A673 (cell line): ENCODE measurements around the gene PDCL3. TPM values are rescaled to one million over a fixed set of nuclear protein-coding genes. Genes with fewer than 3 reads are reported as not detected.

Experiments used
- BruUV-seq: library from RNA; stranded (reverse); fragments of 400-500 nt; replicated peaks from 2 replicates; lab custom pipeline; 2021; lab: Mats Ljungman, UMichigan
- CTCF ChIA-PET: fragments of 300-600 bp; sonication (Branson Sonifier 250); formaldehyde crosslinking; loops from one replicate; lab custom pipeline; 2022; ENCODE audit warnings: antibody characterized with exemption; lab: Charles Lee
- POLR2A ChIA-PET: fragments of 300-600 bp; sonication (Branson Sonifier 250); formaldehyde crosslinking; loops from one replicate; lab custom pipeline; 2022; ENCODE audit warnings: antibody characterized with exemption; ENCODE audit not compliant: low non-redundant PET; lab: Charles Lee
- DNase-seq: peaks from one replicate; pipeline ENCODE4 v3.0.0-alpha.2; 2015; ENCODE audit warnings: low spot score
- H3K27ac ChIP-seq: fragments of 200-600 bp; sonication (generic); 2 replicates; pipeline ENCODE4 v1.5.1; 2016; ENCODE audit warnings: mixed run types, low read depth, mild to moderate bottlenecking, mixed read lengths, antibody characterized with exemption, low read length; ENCODE audit not compliant: poor library complexity, severe bottlenecking
- H3K27me3 ChIP-seq: fragments of 200-600 bp; sonication (generic); replicated peaks from 2 replicates; pipeline ENCODE4 v1.6.1; 2017; ENCODE audit warnings: mixed run types, low read depth, mild to moderate bottlenecking, mixed read lengths, antibody characterized with exemption, low read length; ENCODE audit not compliant: insufficient read depth, poor library complexity
- H3K36me3 ChIP-seq: fragments of 200-600 bp; sonication (generic); 2 replicates; pipeline ENCODE4 v1.6.1; 2016; ENCODE audit warnings: mixed run types, mild to moderate bottlenecking, mixed read lengths, antibody characterized with exemption, low read length; ENCODE audit not compliant: insufficient read depth, poor library complexity, severe bottlenecking
- H3K4me1 ChIP-seq: fragments of 200-600 bp; sonication (generic); 2 replicates; pipeline ENCODE4 v1.6.1; 2017; ENCODE audit warnings: mixed run types, mild to moderate bottlenecking, mixed read lengths, antibody characterized with exemption, low read length; ENCODE audit not compliant: insufficient read depth, poor library complexity, severe bottlenecking
- H3K4me3 ChIP-seq: fragments of 200-600 bp; sonication (generic); 2 replicates; pipeline ENCODE4 v1.5.1; 2016; ENCODE audit warnings: low read depth, mixed run types, mild to moderate bottlenecking, mixed read lengths, low read length; ENCODE audit not compliant: poor library complexity, severe bottlenecking
- H3K9me3 ChIP-seq: fragments of 200-600 bp; sonication (generic); 2 replicates; pipeline ENCODE4 v1.6.1; 2016; ENCODE audit warnings: mixed run types, low read depth, mild to moderate bottlenecking, mixed read lengths, antibody characterized with exemption, low read length; ENCODE audit not compliant: poor library complexity, severe bottlenecking
- CTCF ChIP-seq: fragments of 300-800, 200-600 bp; sonication (generic); conservative IDR thresholded peaks from 2 replicates; pipeline ENCODE4 v1.5.1; 2017; ENCODE audit warnings: low read depth, mild to moderate bottlenecking, antibody characterized with exemption, low read length, moderate library complexity, mixed read lengths
- EZH2 ChIP-seq: fragments of 200-600 bp; sonication (generic); IDR thresholded peaks from 2 replicates; pipeline ENCODE4 v1.6.1; 2017; ENCODE audit warnings: borderline replicate concordance, low read depth, mild to moderate bottlenecking, mixed read lengths, antibody characterized with exemption, low read length; ENCODE audit not compliant: poor library complexity, severe bottlenecking
- intact Hi-C: fragments of 100-400 bp; cut with micrococcal nuclease; formaldehyde crosslinking; loops from one replicate; pipeline ENCODE4 v1.10.0; 2022; ENCODE audit not compliant: unreplicated experiment
- total RNA-seq: library from RNA; stranded (reverse); gene quantifications from 2 replicates; pipeline ENCODE4 v1.2.3, GENCODE V29; 2021

The PDCL3 gene
- total RNA-seq, 1 experiment from 2014 or later: 37.6 TPM

- Histone ChIP-seq H3K27me3 (no peaks in the 10 kb centered on the region), H3K4me3 (no peak overlapping the region), H3K27ac (no peak overlapping the region), H3K4me1 (no peaks in the 10 kb centered on the region), H3K9me3 (no peaks in the 10 kb centered on the region), H3K36me3 (no peaks in the 10 kb centered on the region)
- CTCF ChIA-PET: no interaction called here
- no peak for DNase-seq
- TF ChIP-seq EZH2: no peak
- no peak for TF ChIP-seq CTCF
- intact Hi-C loops: no loop called here
- POLR2A ChIA-PET: no interaction called here
- BruUV-seq: no TSS peak
Observed at GRCh38 chr2:100619951-100620350, 57.2 kb downstream of the PDCL3 start.

- ChIA-PET CTCF (no interaction called here), POLR2A (no interaction called here)
- Histone ChIP-seq H3K27ac (no peak overlapping the region), H3K36me3 (no peaks in the 10 kb centered on the region), H3K27me3 (no peaks in the 10 kb centered on the region), H3K4me1 (no peaks in the 10 kb centered on the region), H3K9me3 (no peaks in the 10 kb centered on the region), H3K4me3 (no peak overlapping the region)
- DNase-seq: no peak
- BruUV-seq: no TSS peak
- TF ChIP-seq CTCF: no peak
- no peak for TF ChIP-seq EZH2
- intact Hi-C loops: no loop called here
Observed at GRCh38 chr2:100620481-100620880, 57.7 kb downstream of the PDCL3 start.

- no peaks in the 10 kb centered on the region for H3K4me1 ChIP-seq
- H3K9me3 ChIP-seq: no peaks in the 10 kb centered on the region
- no peak for TF ChIP-seq CTCF
- no peak for TF ChIP-seq EZH2
- H3K4me3 ChIP-seq: no peak overlapping the region
- no TSS peak for BruUV-seq
- no peak overlapping the region for H3K27ac ChIP-seq
- DNase-seq: no peak
- POLR2A ChIA-PET: no interaction called here
- no peaks in the 10 kb centered on the region for H3K27me3 ChIP-seq
- H3K36me3 ChIP-seq: no peaks in the 10 kb centered on the region
- intact Hi-C loops: no loop called here
- CTCF ChIA-PET: no interaction called here
Observed at GRCh38 chr2:100621371-100621951, 58.7 kb downstream of the PDCL3 start.
